ENCODE measurements around the gene ZNF536.
"Not testable (repeated sequence)": the region's sequence is repeated elsewhere in the genome, so short reads cannot be mapped to it uniquely, and the experiment has no call there.

ZNF536 gene

GRCh38 chr19:30442674-30443073 is 70.5 kb downstream of the ZNF536 start:
- Mint-ChIP-seq H3K4me1 (no peaks in the 10 kb centered on the region), H3K27ac (no peak overlapping the region), H3K9me3 (no peaks in the 10 kb centered on the region), H3K36me3 (ENCODE audit: low read depth) (no peaks in the 10 kb centered on the region), H3K27me3 (ENCODE audit: low read depth, poor library complexity) (peaks cover 27% of the 10 kb centered on the region), H3K4me3 (no peak overlapping the region)
- DNase-seq = no peak
- no peak for TF ChIP-seq CTCF (IDR thresholded peaks at IDR 0.05)

GRCh38 chr19:30443531-30444252 is 71.5 kb downstream of the ZNF536 start:
- Mint-ChIP-seq H3K27me3 (ENCODE audit: low read depth, poor library complexity) (peaks cover 37% of the 10 kb centered on the region), H3K9me3 (no peaks in the 10 kb centered on the region), H3K27ac (no peak overlapping the region), H3K4me1 (peaks cover 3% of the 10 kb centered on the region), H3K36me3 (ENCODE audit: low read depth) (no peaks in the 10 kb centered on the region), H3K4me3 (no peak overlapping the region)
- no peak for DNase-seq
- no peak for TF ChIP-seq CTCF (IDR thresholded peaks at IDR 0.05)

- H3K36me3 Mint-ChIP-seq (ENCODE audit: low read depth) = no peaks in the 10 kb centered on the region
- H3K4me1 Mint-ChIP-seq = peaks cover 9% of the 10 kb centered on the region
- DNase-seq = no peak
- no peak for TF ChIP-seq CTCF (IDR thresholded peaks at IDR 0.05)
- peaks cover 39% of the 10 kb centered on the region for H3K27me3 Mint-ChIP-seq (ENCODE audit: low read depth, poor library complexity)
- H3K9me3 Mint-ChIP-seq = no peaks in the 10 kb centered on the region
- H3K4me3 Mint-ChIP-seq = no peak overlapping the region
- no peak overlapping the region for H3K27ac Mint-ChIP-seq
Observed at GRCh38 chr19:30444253-30444671, 72.1 kb downstream of the ZNF536 start.

DNA sequence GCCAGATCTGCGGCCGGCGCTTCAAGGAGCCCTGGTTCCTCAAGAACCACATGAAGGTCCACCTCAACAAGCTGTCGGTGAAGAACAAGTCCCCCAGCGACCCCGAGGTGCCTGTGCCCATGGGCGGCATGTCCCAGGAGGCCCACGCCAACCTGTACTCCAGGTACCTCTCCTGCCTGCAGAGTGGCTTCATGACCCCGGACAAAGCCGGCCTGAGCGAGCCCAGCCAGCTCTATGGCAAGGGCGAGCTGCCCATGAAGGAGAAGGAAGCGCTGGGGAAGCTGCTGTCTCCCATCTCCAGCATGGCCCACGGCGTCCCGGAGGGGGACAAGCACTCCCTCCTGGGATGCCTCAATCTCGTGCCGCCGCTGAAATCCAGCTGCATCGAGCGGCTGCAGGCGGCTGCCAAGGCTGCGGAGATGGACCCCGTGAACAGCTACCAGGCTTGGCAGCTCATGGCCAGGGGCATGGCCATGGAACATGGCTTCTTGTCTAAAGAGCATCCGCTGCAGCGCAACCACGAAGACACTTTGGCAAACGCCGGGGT is 72.6 kb downstream of the ZNF536 start:
- Mint-ChIP-seq H3K4me3 (no peak overlapping the region), H3K9me3 (no peaks in the 10 kb centered on the region), H3K36me3 (ENCODE audit: low read depth) (no peaks in the 10 kb centered on the region)

DNA sequence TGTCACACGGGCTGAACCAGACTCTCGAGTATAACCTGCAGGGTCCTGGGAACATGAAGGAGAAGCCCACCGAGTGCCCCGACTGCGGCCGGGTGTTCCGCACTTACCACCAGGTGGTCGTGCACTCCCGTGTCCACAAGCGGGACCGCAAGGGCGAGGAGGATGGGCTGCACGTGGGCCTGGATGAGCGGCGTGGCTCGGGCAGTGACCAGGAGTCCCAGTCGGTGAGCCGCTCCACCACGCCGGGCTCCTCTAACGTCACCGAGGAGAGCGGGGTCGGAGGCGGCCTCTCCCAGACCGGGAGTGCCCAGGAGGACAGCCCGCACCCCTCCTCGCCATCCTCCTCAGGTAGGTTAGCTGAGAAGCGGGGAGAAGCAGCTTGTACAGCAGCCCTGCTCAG is 73.2 kb downstream of the ZNF536 start:
- no peak for TF ChIP-seq CTCF (IDR thresholded peaks at IDR 0.05)
- Mint-ChIP-seq H3K27me3 (ENCODE audit: low read depth, poor library complexity) (peaks cover 41% of the 10 kb centered on the region), H3K4me3 (no peak overlapping the region)

More for the DNA sequence above, 72.6 kb downstream of the ZNF536 start:
- DNase-seq = no peak
- Mint-ChIP-seq H3K27me3 (ENCODE audit: low read depth, poor library complexity) (peaks cover 40% of the 10 kb centered on the region), H3K27ac (no peak overlapping the region), H3K4me1 (peaks cover 14% of the 10 kb centered on the region)
- TF ChIP-seq CTCF (IDR thresholded peaks at IDR 0.05) = no peak

DNA sequence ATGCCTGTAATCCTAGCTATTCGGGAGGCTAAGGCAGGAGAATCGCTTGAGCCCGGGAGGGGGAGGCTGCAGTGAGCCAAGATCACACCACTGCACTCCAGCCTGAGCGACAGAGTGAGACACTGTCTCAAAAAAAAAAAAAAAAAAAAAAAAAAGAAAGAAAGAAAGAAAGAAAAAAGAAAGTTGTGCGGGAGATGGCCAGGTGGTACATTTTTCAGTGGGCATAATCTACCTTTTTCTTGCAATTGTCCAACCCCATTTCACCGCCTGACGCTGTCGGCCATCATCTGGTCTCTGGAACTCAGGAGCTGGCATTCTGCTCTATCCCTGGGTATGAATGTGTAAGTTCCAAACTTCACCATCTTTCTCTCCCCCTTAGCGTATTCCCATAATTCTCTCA is 73.9 kb downstream of the ZNF536 start:
- Mint-ChIP-seq H3K27me3 (ENCODE audit: low read depth, poor library complexity) (peaks cover 39% of the 10 kb centered on the region), H3K4me1 (peaks cover 26% of the 10 kb centered on the region)
- not testable (repeated sequence) for H3K27ac Mint-ChIP-seq; DNase-seq; H3K9me3 Mint-ChIP-seq; H3K4me3 Mint-ChIP-seq; H3K36me3 Mint-ChIP-seq (ENCODE audit: low read depth)

More for the DNA sequence above, 73.2 kb downstream of the ZNF536 start:
- Mint-ChIP-seq H3K9me3 (no peaks in the 10 kb centered on the region), H3K36me3 (ENCODE audit: low read depth) (no peaks in the 10 kb centered on the region), H3K4me1 (peaks cover 20% of the 10 kb centered on the region), H3K27ac (no peak overlapping the region)
- DNase-seq = no peak

Data from nephron progenitor cell (in vitro differentiated cells).